ENCODE data around the gene CYP19A1.

CYP19A1 gene

GRCh38 chr15:51180011-51180410 is 158.4 kb downstream of the CYP19A1 start:
- H3K4me1 Mint-ChIP-seq (ENCODE audit: low read depth): no peaks in the 10 kb centered on the region
- H3K36me3 Mint-ChIP-seq: no peaks in the 10 kb centered on the region
- no peak overlapping the region for H3K27ac Mint-ChIP-seq
- no peaks in the 10 kb centered on the region for H3K9me3 Mint-ChIP-seq (ENCODE audit: low read depth)
- H3K4me3 Mint-ChIP-seq: no peak overlapping the region
- peaks cover 2% of the 10 kb centered on the region for H3K27me3 Mint-ChIP-seq

- no peaks in the 10 kb centered on the region for H3K36me3 Mint-ChIP-seq
- H3K9me3 Mint-ChIP-seq (ENCODE audit: low read depth): no peaks in the 10 kb centered on the region
- H3K27ac Mint-ChIP-seq: no peak overlapping the region
- no peak overlapping the region for H3K4me3 Mint-ChIP-seq
- H3K4me1 Mint-ChIP-seq (ENCODE audit: low read depth): no peaks in the 10 kb centered on the region
- H3K27me3 Mint-ChIP-seq: peaks cover 12% of the 10 kb centered on the region
Measured at GRCh38 chr15:51172193-51172592, 166.2 kb downstream of the CYP19A1 start.

- Mint-ChIP-seq H3K36me3 (no peaks in the 10 kb centered on the region), H3K9me3 (ENCODE audit: low read depth) (no peaks in the 10 kb centered on the region), H3K27ac (no peak overlapping the region), H3K27me3 (peaks cover 12% of the 10 kb centered on the region), H3K4me1 (ENCODE audit: low read depth) (no peaks in the 10 kb centered on the region), H3K4me3 (no peak overlapping the region)
Measured at GRCh38 chr15:51171634-51171932, 166.8 kb downstream of the CYP19A1 start.

- Mint-ChIP-seq H3K36me3 (no peaks in the 10 kb centered on the region), H3K27me3 (peaks cover 12% of the 10 kb centered on the region), H3K4me3 (no peak overlapping the region), H3K27ac (no peak overlapping the region), H3K9me3 (ENCODE audit: low read depth) (no peaks in the 10 kb centered on the region), H3K4me1 (ENCODE audit: low read depth) (no peaks in the 10 kb centered on the region)
Measured at GRCh38 chr15:51170882-51171633, 167.3 kb downstream of the CYP19A1 start.

- Mint-ChIP-seq H3K36me3 (no peaks in the 10 kb centered on the region), H3K4me1 (ENCODE audit: low read depth) (no peaks in the 10 kb centered on the region), H3K9me3 (ENCODE audit: low read depth) (no peaks in the 10 kb centered on the region), H3K27me3 (peaks cover 17% of the 10 kb centered on the region), H3K27ac (no peak overlapping the region), H3K4me3 (no peak overlapping the region)
Measured at GRCh38 chr15:51168700-51169099, 169.7 kb downstream of the CYP19A1 start.

- Mint-ChIP-seq H3K4me3 (no peak overlapping the region), H3K27ac (no peak overlapping the region), H3K27me3 (peaks cover 8% of the 10 kb centered on the region), H3K36me3 (no peaks in the 10 kb centered on the region), H3K9me3 (ENCODE audit: low read depth) (no peaks in the 10 kb centered on the region), H3K4me1 (ENCODE audit: low read depth) (peaks cover 4% of the 10 kb centered on the region)
Measured at GRCh38 chr15:51163843-51164242, 174.6 kb downstream of the CYP19A1 start.

GRCh38 chr15:51162865-51163762 is 175.3 kb downstream of the CYP19A1 start:
- no peaks in the 10 kb centered on the region for H3K36me3 Mint-ChIP-seq
- peaks cover 4% of the 10 kb centered on the region for H3K4me1 Mint-ChIP-seq (ENCODE audit: low read depth)
- H3K27ac Mint-ChIP-seq: peak overlapping the region; percentile 28
- H3K4me3 Mint-ChIP-seq: no peak overlapping the region
- no peaks in the 10 kb centered on the region for H3K9me3 Mint-ChIP-seq (ENCODE audit: low read depth)
- peaks cover 8% of the 10 kb centered on the region for H3K27me3 Mint-ChIP-seq

- H3K4me1 Mint-ChIP-seq (ENCODE audit: low read depth): peaks cover 4% of the 10 kb centered on the region
- no peaks in the 10 kb centered on the region for H3K9me3 Mint-ChIP-seq (ENCODE audit: low read depth)
- no peak overlapping the region for H3K27ac Mint-ChIP-seq
- peaks cover 8% of the 10 kb centered on the region for H3K27me3 Mint-ChIP-seq
- H3K36me3 Mint-ChIP-seq: no peaks in the 10 kb centered on the region
- H3K4me3 Mint-ChIP-seq: no peak overlapping the region
Measured at GRCh38 chr15:51161491-51162220, 176.7 kb downstream of the CYP19A1 start.

- peaks cover 8% of the 10 kb centered on the region for H3K27me3 Mint-ChIP-seq
- no peak overlapping the region for H3K4me3 Mint-ChIP-seq
- no peaks in the 10 kb centered on the region for H3K36me3 Mint-ChIP-seq
- H3K4me1 Mint-ChIP-seq (ENCODE audit: low read depth): peaks cover 4% of the 10 kb centered on the region
- H3K27ac Mint-ChIP-seq: no peak overlapping the region
- no peaks in the 10 kb centered on the region for H3K9me3 Mint-ChIP-seq (ENCODE audit: low read depth)
Measured at GRCh38 chr15:51160484-51160883, 177.9 kb downstream of the CYP19A1 start.

Data from activated naive CD8-positive, alpha-beta T cell (primary cell).